ENCODE data around the gene DTNBP1.
"Not testable (repeated sequence)": the region's sequence is repeated elsewhere in the genome, so short reads cannot be mapped to it uniquely, and the experiment has no call there.

The DTNBP1 gene

DNA sequence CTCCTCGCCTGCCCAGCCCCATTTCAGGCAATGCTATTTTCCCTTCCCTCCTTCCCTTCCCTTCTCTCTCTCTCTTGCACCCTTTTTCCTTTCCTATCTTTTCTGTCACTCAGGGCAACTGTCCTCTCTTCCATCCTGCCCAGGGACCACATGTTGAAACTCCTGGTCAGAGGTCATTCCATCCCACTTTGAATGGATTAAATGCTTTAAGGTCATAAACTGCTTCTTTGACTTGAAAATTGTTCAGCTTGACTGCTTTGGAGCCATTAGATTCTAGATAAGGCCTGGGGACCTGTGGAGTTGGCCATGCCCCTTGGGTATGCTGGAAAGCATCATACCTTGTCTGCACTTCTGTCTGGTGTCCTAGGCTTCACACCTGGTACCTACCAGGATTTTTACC is 106.1 kb downstream of the DTNBP1 start:
- DNase-seq (ENCODE audit: low read depth): no peak

DNA sequence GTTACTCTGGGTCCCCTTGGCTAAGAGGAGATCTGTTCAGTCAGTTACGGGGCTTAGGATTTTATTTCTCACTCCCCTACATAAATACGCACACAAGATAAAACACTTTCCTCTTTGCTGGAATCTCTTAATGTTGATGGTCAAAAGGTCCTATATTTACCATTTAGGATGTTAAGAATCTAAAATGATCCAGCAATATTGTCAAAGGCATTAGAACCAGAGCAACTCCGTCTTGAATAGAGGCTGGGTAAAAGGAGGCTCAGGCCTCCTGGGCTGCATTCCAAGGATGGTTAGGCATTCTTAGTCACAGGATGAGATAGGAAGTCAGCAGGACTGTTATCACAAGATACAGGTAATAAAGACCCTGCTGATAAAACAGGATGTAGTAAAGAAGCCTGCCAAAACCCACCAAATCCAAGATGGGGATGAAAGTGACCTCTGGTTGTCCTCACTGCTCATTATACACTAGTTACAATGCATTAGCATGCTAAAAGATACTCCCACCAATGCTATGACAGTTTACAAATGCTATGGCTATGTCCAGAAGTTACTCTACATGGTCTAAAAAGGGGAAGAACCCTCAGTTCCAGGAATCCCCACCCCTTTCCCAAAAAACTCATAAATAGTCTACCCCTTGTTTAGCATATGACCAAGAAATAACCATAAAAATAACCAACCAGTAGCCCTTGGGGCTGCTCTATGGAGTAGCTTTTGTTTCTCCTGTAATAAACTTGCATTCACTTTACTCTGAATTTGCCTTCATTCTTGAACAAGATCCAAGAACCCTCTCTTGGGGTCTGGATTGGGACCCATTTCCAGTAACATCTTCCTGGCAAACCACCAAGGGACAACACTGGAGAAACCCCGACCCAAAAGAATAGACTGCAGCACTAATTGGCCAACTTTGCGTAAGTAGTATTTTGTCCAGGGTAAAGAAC is 107.5 kb downstream of the DTNBP1 start:
- no peak for DNase-seq (ENCODE audit: low read depth)

DNA sequence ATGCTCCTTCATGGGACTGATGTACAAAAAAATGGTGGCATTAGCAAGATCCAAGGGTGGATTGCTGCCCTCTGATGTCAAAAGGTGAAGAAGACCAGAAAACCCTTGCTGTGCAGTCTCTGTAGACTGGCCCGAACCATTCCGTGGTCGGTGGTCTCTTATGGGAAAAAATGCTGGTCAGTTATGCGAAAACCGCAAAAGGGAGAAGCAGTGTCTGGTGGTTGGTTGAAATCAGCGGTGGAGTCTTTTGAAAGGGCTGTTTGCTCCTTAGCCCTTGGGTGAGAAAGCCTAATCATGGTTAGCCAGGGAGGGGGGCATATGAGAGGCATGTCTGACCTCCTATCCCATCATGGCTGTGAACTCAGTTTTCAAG is 108.1 kb downstream of the DTNBP1 start:
- no peak for DNase-seq (ENCODE audit: low read depth)

DNA sequence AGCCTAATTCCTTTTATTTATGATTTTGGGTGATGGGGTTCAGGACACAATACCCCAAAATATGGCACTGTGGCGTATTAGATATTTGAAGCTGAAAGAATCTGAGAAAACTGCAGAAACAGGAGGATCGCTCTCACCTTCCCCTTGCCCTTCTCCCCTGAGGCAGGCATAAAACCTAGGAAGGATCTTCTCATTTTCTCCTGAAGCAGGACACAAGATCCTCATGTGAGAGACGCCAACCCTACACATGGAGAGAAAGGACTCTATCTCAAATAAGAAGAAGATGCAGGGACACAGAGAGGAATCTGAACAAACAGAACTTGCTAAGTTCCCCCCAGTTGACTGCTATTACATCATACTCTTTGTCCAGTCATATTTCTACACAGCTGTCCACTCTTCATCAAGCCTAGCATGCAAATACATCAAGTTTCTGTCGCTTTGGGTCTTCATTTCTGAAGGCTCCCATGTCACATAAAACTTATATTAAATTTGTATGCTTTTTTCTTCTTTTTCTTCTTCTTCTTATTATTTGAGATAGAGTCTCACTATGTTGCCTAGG is 109.0 kb downstream of the DTNBP1 start:
- no peak for DNase-seq (ENCODE audit: low read depth)

DNA sequence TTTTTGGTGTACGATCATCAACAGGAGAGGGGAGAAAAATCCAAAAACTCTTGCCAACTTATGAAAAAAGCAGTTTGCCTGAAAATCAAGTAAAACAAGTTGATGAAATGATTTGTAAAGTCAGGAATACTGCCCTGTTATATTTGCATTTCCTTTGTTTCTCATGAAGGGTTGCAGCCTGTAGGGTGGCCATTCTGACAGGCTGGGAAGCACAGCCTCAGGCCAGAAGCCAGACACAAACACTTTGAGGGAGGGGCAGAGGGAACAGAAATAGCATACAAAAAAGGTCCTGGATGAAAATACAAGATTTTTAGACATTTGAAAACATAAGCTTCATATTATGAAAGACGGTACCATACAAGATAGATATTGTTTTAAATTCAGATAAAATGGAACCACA is 109.8 kb downstream of the DTNBP1 start:
- no peak for DNase-seq (ENCODE audit: low read depth)

DNA sequence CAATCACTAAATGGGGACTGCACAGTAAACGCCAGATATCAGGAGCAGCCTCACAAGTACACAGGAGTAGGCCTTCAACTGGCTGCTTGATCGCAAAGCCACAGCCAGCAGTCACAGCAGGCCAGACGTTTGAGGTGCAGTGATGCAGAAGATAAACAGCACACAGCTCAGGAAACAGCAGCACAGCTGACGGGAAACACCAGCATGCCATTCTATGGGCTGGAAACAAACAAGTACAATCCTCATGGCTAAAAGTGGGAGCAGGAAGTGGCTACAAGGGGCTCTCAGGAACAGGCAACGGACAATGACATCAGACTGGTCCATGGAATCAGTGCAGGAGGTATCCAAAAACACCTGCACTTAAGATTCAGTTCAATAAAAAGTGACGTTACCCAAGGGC is 111.0 kb downstream of the DTNBP1 start:
- no peak for DNase-seq (ENCODE audit: low read depth)

DNA sequence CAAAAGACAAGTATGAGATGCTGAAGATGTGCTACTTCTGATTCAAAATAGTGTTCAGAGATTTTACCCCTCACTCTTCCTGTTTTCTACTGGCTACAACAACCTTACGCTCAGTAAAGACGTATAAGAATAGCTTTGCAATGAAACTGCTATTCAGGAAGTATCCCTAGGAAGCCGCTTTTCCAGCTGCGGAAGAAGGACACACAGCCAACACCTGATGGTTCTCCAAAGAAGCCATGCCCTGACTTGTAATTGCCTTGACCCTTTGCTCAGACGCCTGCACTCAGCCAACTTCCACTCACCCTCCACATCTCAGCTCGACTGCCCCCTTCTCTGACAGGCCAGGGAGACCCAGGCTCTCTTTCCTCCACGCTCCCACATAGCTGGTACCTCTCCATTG is 111.6 kb downstream of the DTNBP1 start:
- no peak for DNase-seq (ENCODE audit: low read depth)

DNA sequence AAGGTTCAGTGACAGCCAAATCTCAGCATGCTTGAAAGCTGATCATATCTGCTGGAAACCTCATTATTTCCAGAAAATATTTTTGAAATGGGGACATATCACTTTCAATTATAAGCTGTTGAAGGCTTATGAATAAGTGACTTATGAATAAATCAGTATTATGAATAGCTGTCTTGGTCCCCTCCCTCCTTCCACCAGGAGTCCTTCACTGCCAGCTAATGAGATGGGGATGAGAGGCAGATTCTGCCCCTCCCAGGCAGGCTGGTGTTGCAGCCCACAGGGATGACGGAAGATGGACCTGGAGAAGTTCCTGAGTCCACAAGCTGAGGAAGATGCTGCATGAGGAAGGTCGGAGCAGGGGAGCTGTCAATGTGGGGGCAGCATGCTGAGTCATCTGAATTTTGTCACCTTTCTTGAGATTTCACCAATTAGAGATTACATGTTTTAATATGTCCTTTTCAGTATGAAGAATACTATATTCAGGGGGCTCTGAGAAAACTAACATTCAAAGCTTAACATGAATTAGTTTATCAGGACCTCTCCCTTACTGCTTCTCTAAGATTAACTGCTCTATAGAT is 112.2 kb downstream of the DTNBP1 start:
- no peak for DNase-seq (ENCODE audit: low read depth)

DNA sequence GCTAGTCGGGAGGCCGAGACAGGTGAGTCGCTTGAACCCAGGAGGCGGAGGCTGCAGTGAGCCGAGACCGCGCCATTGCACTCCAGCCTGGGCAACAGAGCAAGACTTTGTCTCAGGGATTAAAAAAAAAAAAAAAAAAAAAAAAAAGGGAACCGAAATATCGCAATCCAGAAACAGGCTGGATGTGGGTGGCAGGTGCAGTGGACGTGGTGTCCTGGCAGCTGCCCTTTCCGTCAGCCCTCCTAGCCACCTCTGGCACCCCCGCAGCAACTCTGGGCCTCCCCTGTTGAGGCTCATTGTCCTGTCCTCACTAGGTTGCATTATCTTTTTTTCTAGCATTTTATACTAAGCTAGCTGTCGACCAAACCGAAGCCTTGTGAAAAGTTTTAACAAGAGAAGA is 113.5 kb downstream of the DTNBP1 start:
- DNase-seq (ENCODE audit: low read depth): no peak

DNA sequence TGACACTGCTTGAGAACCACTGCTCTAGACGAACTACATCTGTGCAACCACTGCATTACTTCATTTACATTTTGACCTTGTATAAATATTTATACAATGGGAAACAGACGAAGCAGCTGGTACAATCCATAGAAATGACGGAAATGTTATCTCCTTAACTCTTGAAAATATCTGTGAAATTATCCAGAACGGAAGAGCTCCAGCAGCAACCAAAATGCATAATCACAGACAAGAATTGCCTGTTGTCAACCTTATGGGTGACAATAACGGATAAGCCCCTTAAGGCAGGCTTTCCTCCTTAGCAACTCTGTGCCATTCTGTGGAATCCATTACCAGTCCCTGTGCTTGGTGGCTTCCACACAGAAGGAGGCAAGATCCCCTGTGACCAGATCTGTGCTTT is 115.4 kb downstream of the DTNBP1 start:
- DNase-seq (ENCODE audit: low read depth): no peak

DNA sequence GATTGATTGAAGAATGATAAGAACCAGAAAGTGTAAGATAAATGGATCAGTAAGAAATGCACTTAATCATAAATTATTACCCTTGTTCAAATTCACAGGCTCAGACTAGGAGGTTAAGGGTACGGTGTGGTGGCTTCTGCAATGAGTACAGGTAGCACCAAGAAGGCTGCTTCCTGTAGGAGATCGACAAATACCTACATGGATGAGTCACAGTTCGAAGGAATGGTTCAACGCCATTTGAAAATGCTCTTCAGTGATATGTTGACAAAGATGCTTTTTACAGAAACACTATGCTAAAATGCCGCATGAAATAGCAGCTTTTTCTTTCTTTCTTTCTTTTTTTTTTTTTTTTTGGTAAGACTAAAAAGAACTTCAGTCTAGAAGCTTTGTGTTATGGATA is 116.2 kb downstream of the DTNBP1 start:
- no peak for DNase-seq (ENCODE audit: low read depth)

DNA sequence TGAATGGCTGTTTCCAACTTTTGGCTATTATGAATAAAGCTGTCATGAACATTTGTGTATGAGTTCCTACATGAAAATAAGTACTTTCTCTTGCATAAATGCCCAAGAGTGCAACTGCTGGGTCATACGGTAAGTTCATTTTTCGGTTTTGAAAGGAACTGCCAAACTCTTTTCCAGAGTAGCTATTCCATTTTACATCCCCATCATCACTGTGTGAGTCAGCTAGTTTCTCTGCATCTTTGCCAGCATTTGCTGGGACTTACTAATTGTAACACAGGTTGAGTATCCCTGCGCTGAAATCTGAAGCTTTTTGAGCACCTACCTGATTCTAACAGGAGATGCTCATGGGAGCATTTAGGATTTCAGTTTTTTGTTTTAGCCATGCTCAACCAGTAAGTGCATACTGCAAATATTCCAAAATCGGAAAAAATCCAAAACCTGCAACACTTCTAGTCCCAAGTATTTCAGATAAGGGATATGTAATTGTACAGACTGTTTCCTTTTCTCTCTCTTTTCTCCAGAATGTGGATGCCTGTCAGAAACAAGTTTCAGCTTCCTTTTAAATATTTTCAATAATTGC is 118.4 kb downstream of the DTNBP1 start:
- no peak for DNase-seq (ENCODE audit: low read depth)

DNA sequence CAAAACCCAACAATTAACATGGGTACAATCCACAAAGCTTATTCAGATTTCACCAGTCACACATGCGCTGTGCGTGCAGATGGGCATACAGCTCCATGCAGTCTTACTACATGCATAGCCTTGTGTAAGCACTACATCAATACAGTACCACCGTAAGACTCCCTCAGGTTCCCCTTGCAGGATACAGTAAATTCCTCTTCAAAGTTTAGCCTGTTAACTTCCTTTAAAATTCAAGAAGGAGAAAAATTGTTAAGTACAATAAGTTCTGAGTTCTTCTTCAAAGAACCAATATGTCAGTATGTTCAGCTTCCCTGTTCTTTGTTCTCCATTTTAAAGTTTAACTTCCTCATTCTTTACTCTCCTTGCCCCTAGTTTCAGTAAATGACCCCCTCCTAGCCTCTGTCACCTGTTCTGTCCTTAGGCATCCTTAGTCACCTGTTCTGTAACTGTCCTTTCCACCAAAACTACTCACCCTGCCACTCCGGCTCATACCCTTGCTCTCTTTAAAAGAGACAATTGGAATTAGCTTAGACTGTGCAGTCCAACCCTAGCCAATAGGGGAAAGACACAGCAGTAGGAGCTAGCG is 119.4 kb downstream of the DTNBP1 start:
- not testable (repeated sequence) for DNase-seq (ENCODE audit: low read depth)

DNA sequence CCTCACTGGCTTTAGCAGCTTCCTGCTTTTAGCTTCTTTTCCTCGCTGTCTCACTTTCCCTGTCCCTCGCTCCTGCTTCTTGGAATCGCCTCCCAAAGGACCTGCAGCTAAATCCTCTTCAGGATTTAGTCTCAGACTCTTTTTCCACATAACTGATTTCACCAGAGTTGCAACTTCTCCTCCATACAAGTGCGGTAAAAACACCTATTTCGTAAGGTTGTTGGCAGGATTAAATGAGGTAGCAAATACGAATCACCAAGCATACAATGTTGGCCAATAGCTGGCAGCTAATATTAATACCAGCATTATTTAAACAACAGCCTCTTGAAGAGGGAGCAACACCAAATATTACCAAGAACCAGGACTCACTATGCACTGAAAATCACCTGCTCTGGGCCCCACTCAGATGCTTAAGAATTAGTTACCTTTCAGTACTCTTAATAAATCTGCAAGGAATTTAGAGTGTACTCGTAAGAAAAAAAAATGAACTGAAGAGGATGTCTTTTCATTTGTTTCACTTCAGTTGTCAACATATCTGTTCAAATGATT is 123.0 kb downstream of the DTNBP1 start:
- no peak for DNase-seq (ENCODE audit: low read depth)

DNA sequence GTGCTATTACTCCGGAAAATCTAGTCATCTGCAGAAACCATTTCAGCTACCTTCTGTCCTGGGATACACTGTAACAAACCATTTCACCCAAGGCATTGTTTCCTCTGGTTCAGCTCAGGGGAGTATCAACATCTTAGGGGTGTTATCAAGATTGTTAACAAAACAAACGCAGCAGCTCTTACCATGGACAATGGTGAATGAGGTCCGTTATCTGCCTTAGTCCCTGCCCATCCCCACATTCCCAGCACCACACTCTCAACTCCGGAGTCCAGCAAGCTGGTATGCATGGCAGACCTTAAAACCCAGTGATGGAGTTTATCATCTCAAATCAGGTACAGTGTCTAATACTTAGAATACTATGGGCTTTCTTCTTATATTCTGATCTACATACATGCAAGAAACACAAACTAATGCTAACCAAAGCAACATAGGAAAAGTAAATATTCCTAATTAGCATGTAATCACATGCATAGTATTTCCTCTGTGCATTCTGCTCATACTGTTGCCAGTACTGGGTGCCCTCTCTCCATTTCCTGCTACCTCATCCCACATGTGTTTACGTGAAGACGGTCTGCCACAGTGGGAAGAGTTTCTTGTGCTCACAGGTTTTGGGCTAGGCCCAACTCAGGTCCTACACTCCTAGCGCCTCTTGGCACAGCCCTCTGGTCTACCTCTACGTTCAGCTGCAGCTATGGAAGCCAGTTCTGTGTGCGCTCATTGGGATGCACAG is 123.9 kb downstream of the DTNBP1 start:
- no peak for DNase-seq (ENCODE audit: low read depth)

DNA sequence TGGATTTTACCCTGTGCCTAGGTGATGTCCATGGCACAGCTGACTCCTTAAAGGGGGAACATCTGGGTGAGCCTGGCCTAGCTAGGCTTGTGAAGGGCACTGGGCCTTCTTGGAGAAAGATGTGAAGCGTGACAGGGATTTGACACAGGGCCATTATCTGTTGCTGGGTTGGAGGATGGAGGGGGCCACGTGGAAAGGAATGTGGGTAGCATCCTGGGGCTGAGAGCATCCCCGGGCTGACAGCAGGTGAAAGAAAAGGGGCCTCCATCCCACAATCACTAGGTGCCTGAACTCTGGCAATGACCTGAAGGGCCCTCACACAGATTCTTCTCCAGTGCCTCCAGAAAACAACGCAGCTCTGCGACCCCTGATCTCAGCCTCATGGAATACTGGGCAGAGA is 124.7 kb downstream of the DTNBP1 start:
- DNase-seq (ENCODE audit: low read depth): no peak

DNA sequence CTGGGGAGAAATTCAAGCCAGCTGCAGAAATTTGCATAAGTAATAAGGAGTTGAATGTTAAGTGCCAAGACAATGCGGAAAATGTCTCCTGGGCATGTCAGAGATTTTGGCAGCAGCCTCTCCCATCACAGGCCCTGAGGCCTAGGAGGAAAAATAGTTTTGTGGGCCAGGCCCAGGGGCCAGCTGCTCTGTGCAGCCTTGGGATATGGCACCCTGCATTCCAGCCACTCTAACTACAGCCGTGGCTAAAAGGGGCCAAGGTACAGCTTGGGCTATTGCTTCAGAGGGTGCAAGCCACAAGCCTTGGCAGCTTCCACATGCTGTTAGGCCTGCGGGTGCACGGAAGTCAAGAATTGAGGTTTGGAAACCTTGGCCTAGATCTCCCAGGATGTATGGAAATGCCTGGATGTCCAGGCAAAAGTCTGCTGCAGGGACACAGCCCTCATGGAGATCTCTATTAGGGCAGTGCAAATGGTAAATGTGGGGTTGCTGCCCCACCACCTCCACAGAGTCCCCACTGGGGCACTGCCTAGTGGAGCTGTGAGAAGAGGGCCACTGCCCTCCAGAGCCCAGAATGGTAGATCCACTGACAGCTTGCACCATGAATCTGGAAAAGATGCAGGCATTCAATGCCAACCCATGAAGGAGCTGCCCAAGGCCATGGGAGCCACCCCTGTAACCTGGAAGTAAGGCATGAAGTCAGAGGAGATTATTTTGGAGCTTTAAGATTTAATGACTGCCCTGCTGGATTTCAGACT is 126.5 kb downstream of the DTNBP1 start:
- no peak for DNase-seq (ENCODE audit: low read depth)

DNA sequence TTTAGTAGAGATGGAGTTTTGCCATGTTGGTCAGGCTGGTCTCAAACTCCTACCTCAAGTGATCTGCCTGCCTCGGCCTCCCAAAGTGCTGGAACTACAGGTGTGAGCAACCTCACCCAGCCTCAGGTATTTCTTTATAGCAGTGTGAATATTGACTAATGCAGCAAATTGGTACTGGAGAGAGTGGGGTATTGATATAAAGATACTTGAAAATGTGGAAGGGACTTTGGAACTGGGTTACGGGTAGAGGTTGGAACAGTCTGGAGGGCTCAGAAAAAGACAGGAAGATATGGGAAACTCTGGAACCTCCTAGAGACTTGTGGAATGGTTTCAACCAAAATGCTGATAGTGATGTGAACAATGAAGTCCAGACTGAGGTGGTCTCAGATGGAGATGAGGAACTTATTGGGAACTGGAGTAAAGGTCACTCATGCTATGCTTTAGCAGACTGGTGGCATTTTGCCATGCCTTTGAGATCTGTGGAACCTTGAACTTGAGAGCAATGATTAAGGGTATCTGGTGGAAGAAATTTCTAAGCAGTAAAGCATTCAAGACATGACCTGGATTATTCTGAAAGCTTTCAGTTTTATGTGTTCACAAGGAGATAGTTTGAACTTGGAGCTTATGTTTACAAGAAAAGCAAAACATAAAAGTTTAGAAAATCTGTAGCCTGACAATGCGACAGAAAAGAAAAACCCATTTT is 127.2 kb downstream of the DTNBP1 start:
- DNase-seq (ENCODE audit: low read depth): no peak

DNA sequence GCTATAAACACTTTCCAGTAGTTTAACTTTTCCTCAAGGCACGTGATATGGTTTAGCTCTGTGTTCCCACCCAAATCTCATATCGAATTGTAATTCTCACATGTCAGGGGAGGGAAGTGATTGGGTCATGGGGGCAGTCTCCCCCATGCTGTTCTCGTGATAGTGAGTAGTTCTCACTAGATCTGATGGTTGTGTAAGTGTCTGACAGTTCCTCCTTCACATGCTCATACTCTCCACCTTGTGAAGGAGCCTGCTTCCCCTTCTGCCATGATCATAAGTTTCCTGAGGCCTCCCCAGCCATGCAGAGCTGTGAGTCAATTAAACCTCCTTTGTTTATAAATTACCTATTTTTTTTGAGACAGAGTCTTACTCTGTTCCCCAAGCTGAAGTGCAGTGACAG is 127.9 kb downstream of the DTNBP1 start:
- DNase-seq (ENCODE audit: low read depth): no peak

DNA sequence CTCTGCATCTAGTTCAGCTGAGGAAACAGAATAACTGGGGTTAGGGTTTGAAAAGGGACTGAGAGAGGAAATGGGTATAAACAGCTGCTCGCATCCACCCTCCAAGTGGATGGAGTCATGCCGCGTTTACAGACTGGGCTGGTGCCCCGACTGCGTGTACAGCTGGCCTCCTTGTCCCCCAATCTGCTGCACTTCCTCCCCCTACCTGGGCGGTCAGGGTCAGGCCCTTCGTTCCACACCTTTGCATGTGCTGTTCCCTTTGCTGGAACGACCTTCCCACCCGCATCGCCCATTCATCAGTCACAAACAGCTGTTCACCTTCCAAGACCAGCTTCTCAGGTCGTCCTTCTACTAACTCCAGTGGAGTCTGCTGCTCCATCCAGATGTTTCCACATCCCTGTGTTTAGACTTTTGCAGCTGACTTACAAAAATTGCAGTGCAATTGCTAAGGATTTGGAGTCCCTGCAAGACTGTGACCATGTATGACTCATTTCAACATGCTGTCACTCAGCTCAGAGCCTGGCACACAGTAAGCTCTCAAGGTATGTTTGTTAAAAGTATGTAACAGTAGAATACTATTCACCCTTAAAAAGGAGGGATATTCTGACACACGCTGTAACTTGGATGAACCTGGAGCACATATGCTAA is 129.3 kb downstream of the DTNBP1 start:
- DNase-seq (ENCODE audit: low read depth): no peak

All from activated T-cell treated with anti-CD3 and anti-CD28 coated beads for 24 hours (primary cell).